GM18907 (cell line): ENCODE results near the gene SYNE1.

Source experiments
- ATAC-seq: cut with Tn5 transposase; IDR thresholded peaks from one replicate; pipeline ENCODE4 v1.9.1; 2021; ENCODE audit warnings: mild to moderate bottlenecking, moderate library complexity; ENCODE audit not compliant: unreplicated experiment

Gene SYNE1

DNA sequence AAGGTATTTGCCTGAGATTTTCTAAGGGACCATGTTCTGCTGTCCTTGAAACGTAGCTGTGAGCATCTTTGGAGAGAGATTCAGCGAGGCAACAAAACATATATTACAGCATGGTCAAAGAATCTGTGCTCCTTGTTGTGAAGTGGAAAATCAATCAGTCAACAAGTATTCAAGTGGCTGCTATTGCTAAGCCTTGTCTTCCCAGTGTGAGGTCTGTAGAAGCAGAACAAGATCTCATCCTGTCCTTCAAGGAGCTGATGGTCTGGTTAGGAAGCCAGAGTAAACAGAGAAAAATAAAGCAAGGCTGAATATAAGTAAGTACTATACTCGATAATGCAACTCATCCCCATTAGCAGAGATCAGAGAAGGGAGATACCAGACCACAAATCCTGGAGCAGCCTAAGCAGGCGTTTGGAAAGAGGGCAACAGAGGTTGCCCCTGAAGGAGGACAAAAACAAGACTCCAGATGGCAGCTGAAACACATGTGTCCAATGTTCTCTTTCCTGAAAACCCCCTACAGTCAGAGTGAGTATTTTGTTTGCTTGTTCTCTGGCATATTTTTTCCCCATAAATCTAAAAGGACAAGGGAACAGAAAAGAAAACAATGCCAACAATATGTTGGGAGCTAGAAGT, 392.0 kb downstream of the SYNE1 start:
- no peak for ATAC-seq

- ATAC-seq, result no peak
These were observed 396.0 kb downstream of the SYNE1 start for GRCh38 chr6:152241013-152241766.

- ATAC-seq, result no peak
These were observed 396.7 kb downstream of the SYNE1 start for GRCh38 chr6:152240436-152240835.

DNA sequence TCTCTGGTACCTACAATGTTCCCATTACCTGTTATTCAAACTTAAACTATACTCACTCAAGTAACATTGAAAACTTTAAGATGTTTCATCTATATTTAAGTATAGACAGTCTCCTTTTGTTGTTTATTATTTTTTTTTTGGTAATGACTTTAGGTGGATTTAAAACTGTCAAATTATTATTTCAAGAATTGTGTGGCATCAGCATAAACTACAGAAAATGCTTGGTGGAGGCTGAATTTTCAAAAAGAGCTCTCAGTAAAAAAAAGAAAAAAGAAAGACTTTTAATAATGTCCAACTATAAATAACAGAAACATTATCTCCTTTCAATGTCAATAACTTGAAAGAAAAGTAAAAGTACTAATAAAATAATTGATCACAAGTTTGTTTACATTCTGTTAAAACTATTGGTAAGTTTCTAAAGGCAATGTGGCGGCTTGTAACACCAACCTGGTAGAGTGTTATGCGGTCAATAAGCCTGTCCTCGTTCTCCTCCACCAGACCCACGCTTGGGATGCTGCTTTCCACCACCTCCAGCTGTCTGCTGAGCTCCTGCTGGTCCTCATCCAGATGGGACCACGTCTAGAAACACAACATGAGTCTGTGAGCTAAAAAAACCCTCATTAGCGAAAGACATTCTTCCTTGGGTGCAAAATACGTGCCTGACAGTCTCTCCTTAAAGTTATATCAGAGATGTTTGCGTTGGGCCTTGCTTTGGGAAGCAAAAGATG, 400.6 kb downstream of the SYNE1 start:
- no peak for ATAC-seq

- no peak for ATAC-seq
These were observed 403.4 kb downstream of the SYNE1 start for GRCh38 chr6:152233547-152234320.

GRCh38 chr6:152232501-152233151, 404.5 kb downstream of the SYNE1 start:
- no peak for ATAC-seq

DNA sequence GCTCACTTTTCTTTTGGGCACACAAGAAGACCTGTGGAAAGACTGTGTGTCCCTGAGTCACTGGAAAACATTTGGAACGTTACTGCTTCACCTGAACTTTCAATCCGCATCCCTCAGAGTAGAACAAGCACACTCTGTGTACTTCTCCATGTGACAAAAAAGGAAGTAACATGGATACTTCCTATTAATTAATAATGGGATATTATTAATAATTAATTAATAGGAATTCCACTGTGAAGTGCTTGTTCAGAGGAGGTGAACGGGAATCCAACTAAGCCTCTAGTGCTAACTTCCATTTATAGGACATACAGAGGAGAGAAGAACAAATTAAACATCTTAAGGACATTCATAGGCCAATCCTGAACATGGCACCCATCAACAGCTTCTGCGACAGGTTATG, 407.8 kb downstream of the SYNE1 start:
- no peak for ATAC-seq

GRCh38 chr6:152226119-152226518, 411.0 kb downstream of the SYNE1 start:
- ATAC-seq, result no peak

DNA sequence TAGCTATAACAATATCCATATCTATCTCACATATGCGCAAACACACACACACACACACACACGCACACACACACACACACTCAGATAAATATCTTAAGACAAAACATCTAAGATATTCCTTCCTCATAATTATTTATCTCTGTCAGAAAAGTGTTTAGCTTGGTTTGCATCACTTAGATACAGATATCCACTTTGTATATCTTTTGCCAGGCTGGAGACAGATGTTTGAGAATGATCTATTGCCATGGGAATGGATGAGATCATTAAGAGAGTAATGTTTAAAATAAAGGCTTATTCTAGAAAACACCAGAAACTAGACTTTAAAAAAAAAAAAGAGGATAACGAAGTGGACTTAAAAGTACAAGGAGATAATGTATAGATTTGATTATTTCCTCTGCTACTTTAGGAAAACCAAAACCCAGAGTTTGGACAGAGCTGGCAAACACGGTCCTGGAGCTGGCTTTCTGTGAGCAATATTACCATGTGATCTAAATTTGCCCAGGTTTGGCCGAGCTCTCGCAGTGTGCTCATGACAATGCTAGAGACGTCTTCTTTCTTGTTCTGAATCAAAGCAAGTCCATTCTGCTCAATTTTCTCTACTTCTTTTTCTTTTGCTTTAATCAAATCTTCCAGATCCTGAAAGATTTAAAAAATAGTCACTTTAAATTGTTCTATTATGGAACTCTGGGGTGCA, 411.8 kb downstream of the SYNE1 start:
- ATAC-seq, result no peak

DNA sequence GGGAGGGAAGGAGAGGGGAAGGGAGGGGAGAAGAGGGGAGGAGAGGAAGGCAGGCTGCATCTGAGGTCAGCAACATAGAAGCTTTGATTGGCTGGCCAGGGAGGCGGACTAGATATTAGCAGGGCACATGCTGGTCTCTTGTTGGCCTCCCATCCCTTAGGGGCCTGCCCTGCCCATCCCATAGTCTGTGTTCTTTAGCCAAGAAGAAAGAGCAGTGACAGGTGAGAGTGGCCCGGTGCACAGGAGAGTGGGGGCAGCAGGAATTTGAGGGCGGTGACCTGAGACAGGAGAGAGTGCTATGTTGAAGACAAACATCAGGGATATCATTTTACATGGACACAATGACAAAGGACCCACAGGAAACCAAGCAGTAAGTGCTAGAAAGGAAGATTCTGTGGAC, 413.5 kb downstream of the SYNE1 start:
- ATAC-seq, result no peak

DNA sequence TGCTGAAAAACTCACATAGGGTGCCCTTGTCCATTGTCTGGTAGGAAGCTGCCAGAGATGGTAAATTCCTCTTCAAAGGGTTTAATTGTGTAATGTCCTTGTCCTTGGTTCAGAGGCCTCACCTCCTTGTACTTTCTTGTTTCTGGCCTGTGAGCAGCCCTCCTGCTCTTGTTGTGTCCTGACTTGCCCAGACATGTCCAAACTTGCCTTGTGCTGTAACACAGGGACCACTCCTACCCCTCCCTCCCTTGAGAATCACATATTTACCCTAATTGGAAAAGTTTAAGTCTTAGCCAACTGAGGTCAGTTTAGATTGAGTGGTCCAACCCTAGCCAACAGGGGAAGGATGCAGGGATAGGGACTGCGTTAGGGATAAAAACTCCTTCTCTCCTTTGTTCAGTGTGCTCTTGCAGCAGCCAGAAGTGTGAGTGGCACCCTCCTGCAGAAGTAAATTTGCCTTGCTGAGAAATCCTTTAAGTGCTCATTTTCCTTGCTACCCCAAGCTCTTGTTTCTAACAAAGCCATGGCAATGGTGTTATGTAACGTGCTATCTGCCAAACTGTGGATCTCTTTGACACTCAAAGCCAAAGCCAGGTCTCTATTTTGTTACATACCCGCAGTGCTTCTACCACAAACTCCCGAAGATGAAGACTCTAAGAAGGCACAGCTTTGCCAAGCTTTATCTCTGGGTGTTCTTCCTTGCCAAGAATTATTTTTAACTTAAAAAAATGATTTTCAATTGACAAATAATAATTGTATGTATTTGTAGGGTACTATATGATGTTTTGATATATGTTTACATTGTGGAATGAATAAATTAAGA, 415.1 kb downstream of the SYNE1 start:
- no peak for ATAC-seq

GRCh38 chr6:152220786-152221185, 416.4 kb downstream of the SYNE1 start:
- no peak for ATAC-seq

DNA sequence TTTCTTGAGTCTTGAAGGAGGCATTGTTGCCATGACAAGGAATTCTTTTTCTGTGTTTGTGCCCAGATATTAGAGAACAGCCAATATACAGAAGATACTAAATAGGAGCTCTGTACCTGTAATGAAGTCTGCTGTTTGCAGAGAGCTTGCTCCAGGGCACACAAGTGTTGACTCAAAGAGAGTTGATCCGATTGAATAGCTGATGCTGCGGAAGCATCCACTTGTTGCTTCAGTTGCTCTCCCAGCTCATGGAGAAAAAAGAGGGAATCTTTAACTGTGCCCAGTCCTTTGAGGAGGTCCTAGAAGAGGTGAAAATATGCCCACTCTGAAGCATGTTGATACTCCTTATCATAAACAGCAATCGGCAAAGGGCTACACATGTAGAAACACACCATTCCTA, 418.3 kb downstream of the SYNE1 start:
- no peak for ATAC-seq

- no peak for ATAC-seq
These were observed 424.7 kb downstream of the SYNE1 start for GRCh38 chr6:152212437-152212836.

DNA sequence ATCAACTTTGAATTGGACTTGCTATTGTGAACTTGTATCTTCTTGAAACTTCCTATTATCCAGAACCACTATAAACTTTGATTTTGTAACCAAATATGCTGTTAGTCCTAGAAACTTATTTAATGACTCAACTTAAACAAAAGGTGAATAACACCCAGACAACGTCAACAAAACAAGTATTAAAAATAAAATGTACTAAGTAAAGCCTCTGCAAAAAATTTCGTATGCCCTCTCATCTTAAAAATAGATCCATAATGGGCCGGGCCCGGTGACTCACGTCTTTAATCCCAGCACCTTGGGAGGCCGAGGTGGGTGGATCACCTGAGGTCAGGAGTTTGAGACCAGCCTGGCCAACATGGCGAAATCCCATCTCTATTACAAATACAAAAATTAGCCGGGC, 428.0 kb downstream of the SYNE1 start:
- ATAC-seq, result no peak

GRCh38 chr6:152207915-152208714, 429.0 kb downstream of the SYNE1 start:
- ATAC-seq, result no peak

DNA sequence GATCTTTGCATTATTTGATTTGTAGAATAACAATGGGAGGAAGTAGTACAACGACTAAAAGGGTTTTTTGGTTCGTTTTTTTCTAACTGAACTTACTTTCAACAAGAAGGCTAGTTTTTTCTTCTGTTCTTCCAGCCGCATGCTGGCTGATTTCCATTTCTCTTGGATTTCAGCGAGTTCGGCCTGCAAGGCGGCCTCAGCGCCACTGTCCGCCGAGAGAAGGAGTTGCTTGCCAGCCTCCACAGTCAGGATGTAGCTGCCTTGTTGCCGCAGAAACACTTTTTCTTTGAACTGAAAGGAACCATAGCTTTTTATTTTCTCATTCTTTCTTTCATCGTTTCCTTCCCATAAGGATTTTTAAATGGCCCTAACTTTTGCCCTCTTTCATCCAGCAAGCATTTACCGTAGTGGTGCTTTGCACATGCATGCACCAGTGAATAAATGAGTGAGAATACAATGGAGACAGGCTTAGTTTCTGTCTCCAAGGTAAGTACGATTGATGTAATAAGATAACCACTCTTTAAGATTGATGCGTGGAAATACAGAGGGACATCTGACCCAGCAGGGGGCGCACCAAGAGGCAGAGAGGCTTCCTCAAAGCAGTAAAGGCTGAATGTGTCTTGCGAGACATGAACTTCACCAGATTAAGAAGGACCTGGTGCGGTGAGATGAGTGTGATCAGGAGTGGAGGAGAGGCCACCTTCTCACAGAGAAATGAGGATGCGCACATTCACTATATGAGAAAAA, 430.9 kb downstream of the SYNE1 start:
- no peak for ATAC-seq

DNA sequence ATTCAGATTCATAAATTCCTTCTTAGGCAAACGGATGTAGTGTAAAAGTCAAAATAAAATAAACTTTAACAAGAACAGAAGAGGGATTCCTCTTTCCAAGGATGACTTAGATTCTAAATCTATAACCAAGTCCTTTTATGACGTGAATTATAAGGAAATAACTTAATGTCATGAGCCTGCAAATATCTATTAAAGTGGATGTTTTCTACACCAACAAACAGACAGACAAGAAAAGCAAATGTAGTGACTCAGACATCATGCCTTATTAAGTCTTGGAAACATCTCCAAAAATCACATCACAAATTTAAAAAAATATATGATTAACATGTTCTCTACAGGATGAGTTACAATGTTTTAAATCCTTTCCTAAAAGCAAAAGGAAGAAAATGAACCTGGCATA, 432.6 kb downstream of the SYNE1 start:
- ATAC-seq, result no peak
